Trophoblast cell (in vitro differentiated cells and primary cell): ENCODE data around the gene FSTL4.

Experiments used
- DNase-seq, 2 donors: peaks; one replicate each; pipeline ENCODE4 v3.0.0-alpha.2; 2016
- H2AFZ ChIP-seq: 2 replicates; pipeline ENCODE4 v1.6.1; 2013; ENCODE audit warnings: low read length, moderate library complexity, mild to moderate bottlenecking; ENCODE audit not compliant: insufficient read depth, poor library complexity
- H2AK5ac ChIP-seq: 2 replicates; pipeline ENCODE4 v1.6.1; 2013; ENCODE audit warnings: mild to moderate bottlenecking, low read length
- H2BK120ac ChIP-seq: 2 replicates; pipeline ENCODE4 v1.6.1; 2013; ENCODE audit warnings: low read length, mild to moderate bottlenecking, moderate library complexity; ENCODE audit not compliant: insufficient read depth, poor library complexity
- H2BK12ac ChIP-seq: 2 replicates; pipeline ENCODE4 v1.6.1; 2013; ENCODE audit warnings: mild to moderate bottlenecking, low read length, moderate library complexity
- H2BK5ac ChIP-seq: 2 replicates; pipeline ENCODE4 v1.6.1; 2013; ENCODE audit warnings: low read length, low read depth, moderate library complexity, mild to moderate bottlenecking; ENCODE audit not compliant: poor library complexity
- H3K14ac ChIP-seq: 2 replicates; pipeline ENCODE4 v1.6.1; 2013; ENCODE audit warnings: mild to moderate bottlenecking, low read length
- H3K18ac ChIP-seq: 2 replicates; pipeline ENCODE4 v1.6.1; 2013; ENCODE audit warnings: mild to moderate bottlenecking, low read length
- H3K23ac ChIP-seq: 2 replicates; pipeline ENCODE4 v1.6.1; 2013; ENCODE audit warnings: low read length
- H3K27ac ChIP-seq: 2 replicates; pipeline ENCODE4 v1.5.1; 2013; ENCODE audit warnings: low read depth, mild to moderate bottlenecking, inconsistent platforms, low read length, moderate library complexity
- H3K27me3 ChIP-seq: 2 replicates; pipeline ENCODE4 v1.6.1; 2013; ENCODE audit warnings: inconsistent platforms, mild to moderate bottlenecking, low read length, moderate library complexity; ENCODE audit not compliant: insufficient read depth
- H3K36me3 ChIP-seq, 2 experiments: 1 replicate in 1 of 2; 2 replicates in 1 of 2; pipeline ENCODE4 v1.6.1; 2013; ENCODE audit warnings: low read length in 2 of 2, mild to moderate bottlenecking in 2 of 2, moderate library complexity in 1 of 2; ENCODE audit not compliant: insufficient read depth in 2 of 2, control insufficient read depth in 1 of 2
- H3K4ac ChIP-seq: 2 replicates; pipeline ENCODE4 v1.6.1; 2013; ENCODE audit warnings: low read depth, mild to moderate bottlenecking, low read length, moderate library complexity
- H3K4me1 ChIP-seq, 2 experiments: 1 replicate in 1 of 2; 2 replicates in 1 of 2; pipeline ENCODE4 v1.6.1; 2013; ENCODE audit warnings: low read length in 2 of 2, mild to moderate bottlenecking in 2 of 2, moderate library complexity in 1 of 2; ENCODE audit not compliant: insufficient read depth in 2 of 2, control insufficient read depth in 1 of 2
- H3K4me2 ChIP-seq: 2 replicates; pipeline ENCODE4 v1.6.1; 2013; ENCODE audit warnings: inconsistent platforms, mild to moderate bottlenecking, low read length, moderate library complexity
- H3K4me3 ChIP-seq: 2 replicates; pipeline ENCODE4 v1.5.1; 2013; ENCODE audit warnings: mild to moderate bottlenecking, low read depth, low read length, inconsistent platforms
- H3K79me1 ChIP-seq: one replicate; pipeline ENCODE4 v1.6.1; 2013; ENCODE audit warnings: low read length
- H3K79me2 ChIP-seq: 2 replicates; pipeline ENCODE4 v1.6.1; 2013; ENCODE audit warnings: low read length, mild to moderate bottlenecking; ENCODE audit not compliant: control insufficient read depth, insufficient read depth, poor library complexity
- H3K9ac ChIP-seq: 2 replicates; pipeline ENCODE4 v1.6.1; 2013; ENCODE audit warnings: mild to moderate bottlenecking, low read length
- H3K9me3 ChIP-seq: 2 replicates; pipeline ENCODE4 v1.6.1; 2013; ENCODE audit warnings: low read depth, mild to moderate bottlenecking, control low read depth, inconsistent platforms, low read length; ENCODE audit not compliant: insufficient read depth
- H4K12ac ChIP-seq: 2 replicates; pipeline ENCODE4 v1.6.1; 2013; ENCODE audit warnings: low read depth, mild to moderate bottlenecking, low read length, moderate library complexity
- H4K8ac ChIP-seq: 2 replicates; pipeline ENCODE4 v1.6.1; 2013; ENCODE audit warnings: low read depth, mild to moderate bottlenecking, low read length, moderate library complexity
- H4K91ac ChIP-seq: one replicate; pipeline ENCODE4 v1.6.1; 2013; ENCODE audit warnings: low read depth, mild to moderate bottlenecking, low read length, moderate library complexity
- WGBS: extraction: QIAGEN DNeasy Blood & Tissue Kit; methylation state at CpG from one replicate; pipeline ENCODE4 v1.1.7; 2013; ENCODE audit warnings: missing lambda C conversion rate; ENCODE audit not compliant: insufficient read length, insufficient coverage; ENCODE audit errors: extremely low coverage; 5-methylcytosine and 5-hydroxymethylcytosine counted together

FSTL4 gene

DNA sequence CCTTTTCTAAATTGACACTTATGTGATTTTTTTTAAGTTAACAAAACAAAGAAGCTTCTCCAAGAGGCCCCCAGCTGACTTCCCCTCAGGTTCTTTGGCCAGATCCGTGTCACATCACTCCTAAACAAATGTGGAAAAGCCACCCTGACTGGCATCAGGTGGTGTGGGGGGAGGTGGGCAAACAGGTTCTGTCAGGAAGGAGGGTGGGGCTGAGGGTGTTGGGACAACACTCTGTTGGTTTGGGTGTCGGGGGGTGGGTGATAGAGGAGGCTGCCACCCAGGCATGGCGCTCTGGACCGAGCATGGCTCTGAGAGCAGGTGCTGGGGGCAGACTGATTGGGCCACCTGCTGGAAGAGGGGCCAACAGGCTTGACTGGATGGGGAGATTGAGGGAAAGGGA lies 349.7 kb downstream of the FSTL4 start:
- Histone ChIP-seq H2BK120ac (no peak overlapping the region), H3K4me3 (no peak overlapping the region), H3K9me3 (no peaks in the 10 kb centered on the region), H3K27ac (no peak overlapping the region), H3K23ac (no peak overlapping the region), H2BK12ac (no peak overlapping the region), H2BK5ac (no peak overlapping the region), H3K14ac (no peak overlapping the region), H3K4me2 (no peak overlapping the region), H3K79me1 (no peaks in the 10 kb centered on the region), H3K9ac (no peak overlapping the region), H2AFZ (no peak overlapping the region), H4K91ac (no peak overlapping the region), H3K4ac (no peak overlapping the region), H3K27me3 (no peaks in the 10 kb centered on the region), H3K36me3 (no peaks in the 10 kb centered on the region), H3K18ac (no peak overlapping the region), H3K79me2 (no peaks in the 10 kb centered on the region), H2AK5ac (no peak overlapping the region), H3K4me1 (no peaks in the 10 kb centered on the region), H4K8ac (no peak overlapping the region), H4K12ac (no peak overlapping the region)
- DNase-seq: no peak
- WGBS: no CpG with 5 or more reads among the region's 4 CpGs

DNA sequence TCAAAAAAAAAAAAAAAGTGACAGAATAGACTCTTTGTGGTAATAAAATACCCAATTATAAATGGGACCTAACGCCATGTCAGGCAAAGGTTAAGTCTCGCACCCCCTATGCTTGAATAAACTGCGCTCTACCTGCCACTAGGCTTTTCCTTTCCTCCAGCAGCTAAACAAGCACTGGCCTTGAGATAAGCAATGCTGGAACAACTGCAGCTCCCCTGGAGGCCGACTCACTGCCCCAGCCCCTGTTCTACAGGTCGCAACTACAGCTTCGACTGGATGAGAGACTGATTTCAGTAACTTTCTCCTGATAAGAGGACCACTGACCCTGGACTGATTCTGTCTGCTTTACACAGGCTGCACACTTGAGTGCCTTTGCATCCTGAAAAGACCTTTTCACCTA lies 350.3 kb downstream of the FSTL4 start:
- WGBS: no CpG with 5 or more reads among the region's 6 CpGs
- H2BK5ac ChIP-seq: no peak overlapping the region
- no peak overlapping the region for H3K4me2 ChIP-seq
- H3K79me2 ChIP-seq: no peaks in the 10 kb centered on the region
- no peak overlapping the region for H3K4me3 ChIP-seq
- H3K9ac ChIP-seq: no peak overlapping the region
- H4K91ac ChIP-seq: no peak overlapping the region
- no peak overlapping the region for H3K27ac ChIP-seq
- DNase-seq: no peak
- no peak overlapping the region for H3K14ac ChIP-seq
- H4K12ac ChIP-seq: no peak overlapping the region
- H2BK12ac ChIP-seq: no peak overlapping the region
- no peaks in the 10 kb centered on the region for H3K9me3 ChIP-seq
- H3K18ac ChIP-seq: no peak overlapping the region
- H2BK120ac ChIP-seq: no peak overlapping the region
- no peaks in the 10 kb centered on the region for H3K27me3 ChIP-seq
- H4K8ac ChIP-seq: no peak overlapping the region
- no peaks in the 10 kb centered on the region for H3K36me3 ChIP-seq
- no peaks in the 10 kb centered on the region for H3K79me1 ChIP-seq
- no peak overlapping the region for H2AFZ ChIP-seq
- H3K4ac ChIP-seq: no peak overlapping the region
- no peaks in the 10 kb centered on the region for H3K4me1 ChIP-seq
- no peak overlapping the region for H3K23ac ChIP-seq
- no peak overlapping the region for H2AK5ac ChIP-seq

DNA sequence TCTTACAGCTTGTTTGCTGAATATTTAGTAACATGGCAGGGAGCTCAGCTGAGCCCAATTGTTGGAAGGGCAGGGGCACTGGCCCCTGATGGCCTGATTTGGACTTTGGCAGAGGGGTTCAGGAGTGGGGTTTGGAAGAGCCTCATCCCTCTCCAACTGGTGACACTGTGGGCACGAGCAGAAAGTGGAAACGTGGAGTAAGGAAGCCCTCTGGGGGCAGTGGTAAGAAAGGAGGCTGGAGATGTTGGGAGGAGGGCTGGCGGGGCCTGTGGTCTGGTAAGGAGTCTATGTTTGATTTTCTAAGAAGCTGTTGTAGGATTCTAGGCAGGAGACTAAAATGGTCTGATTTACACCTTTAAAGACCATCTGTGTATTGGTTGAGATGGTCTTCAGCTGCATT lies 351.6 kb downstream of the FSTL4 start:
- no CpG with 5 or more reads among the region's 3 CpGs for WGBS

DNA sequence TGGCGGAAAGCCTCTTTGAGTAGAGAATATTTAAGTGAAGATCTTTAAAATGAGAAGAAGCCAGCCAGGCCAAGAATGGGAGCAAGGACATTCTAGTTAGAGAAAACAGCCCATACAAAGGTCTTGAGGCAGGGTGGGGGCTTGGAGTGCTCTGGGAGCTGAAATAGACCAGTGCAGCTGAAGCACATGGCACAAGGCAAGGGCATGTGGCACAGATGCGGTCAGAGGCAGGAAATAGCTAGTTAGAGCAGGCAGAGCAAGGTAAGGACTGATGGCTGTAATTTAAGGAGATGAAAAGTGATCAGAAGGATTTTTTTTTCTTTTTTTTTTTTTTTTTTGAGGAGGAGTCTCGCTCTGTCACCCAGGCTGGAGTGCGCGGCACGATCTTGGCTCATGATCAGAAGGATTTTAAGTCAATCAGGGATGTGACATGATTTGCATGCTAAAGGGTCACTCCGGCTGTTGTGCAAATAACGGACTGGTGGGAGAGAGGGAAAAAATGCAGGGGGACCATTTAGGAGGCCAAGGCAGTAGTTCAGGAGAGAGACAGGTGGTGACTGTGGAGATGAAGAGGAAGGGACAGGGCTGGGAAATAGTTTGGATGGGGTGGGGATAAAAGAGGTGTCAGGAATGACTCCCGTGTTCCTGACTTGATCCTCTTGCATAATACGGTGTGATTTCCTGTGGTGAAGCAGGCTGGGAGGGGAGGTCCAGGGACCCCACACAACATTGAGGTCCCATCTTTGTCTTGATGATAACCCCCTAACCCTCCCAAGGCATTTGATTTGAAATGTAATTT lies 352.9 kb downstream of the FSTL4 start:
- no peak overlapping the region for H3K27ac ChIP-seq
- H4K8ac ChIP-seq: no peak overlapping the region
- H2BK5ac ChIP-seq: no peak overlapping the region
- no peak overlapping the region for H2AFZ ChIP-seq
- no peak overlapping the region for H2BK12ac ChIP-seq
- no peak overlapping the region for H4K12ac ChIP-seq
- no peak overlapping the region for H3K4ac ChIP-seq
- H3K14ac ChIP-seq: no peak overlapping the region
- no peak overlapping the region for H2AK5ac ChIP-seq
- no peak overlapping the region for H3K23ac ChIP-seq
- no peaks in the 10 kb centered on the region for H3K79me2 ChIP-seq
- H3K18ac ChIP-seq: no peak overlapping the region
- no peak for DNase-seq
- no peaks in the 10 kb centered on the region for H3K4me1 ChIP-seq
- no CpG with 5 or more reads among the region's 10 CpGs for WGBS
- H2BK120ac ChIP-seq: no peak overlapping the region
- H3K79me1 ChIP-seq: no peaks in the 10 kb centered on the region
- no peaks in the 10 kb centered on the region for H3K9me3 ChIP-seq
- H4K91ac ChIP-seq: no peak overlapping the region
- no peak overlapping the region for H3K4me2 ChIP-seq
- no peak overlapping the region for H3K9ac ChIP-seq
- H3K36me3 ChIP-seq: no peaks in the 10 kb centered on the region
- H3K4me3 ChIP-seq: no peak overlapping the region
- H3K27me3 ChIP-seq: no peaks in the 10 kb centered on the region

More for the DNA sequence above, 351.6 kb downstream of the FSTL4 start:
- Histone ChIP-seq H3K23ac (no peak overlapping the region), H2AK5ac (no peak overlapping the region), H3K36me3 (no peaks in the 10 kb centered on the region), H2BK120ac (no peak overlapping the region), H4K91ac (no peak overlapping the region), H3K27ac (no peak overlapping the region), H3K14ac (no peak overlapping the region), H3K18ac (no peak overlapping the region), H4K12ac (no peak overlapping the region), H3K79me1 (no peaks in the 10 kb centered on the region), H3K4me2 (no peak overlapping the region), H3K4me3 (no peak overlapping the region), H2AFZ (no peak overlapping the region), H4K8ac (no peak overlapping the region), H3K9ac (no peak overlapping the region), H2BK5ac (no peak overlapping the region), H3K27me3 (no peaks in the 10 kb centered on the region), H3K9me3 (no peaks in the 10 kb centered on the region), H2BK12ac (no peak overlapping the region), H3K4ac (no peak overlapping the region), H3K79me2 (no peaks in the 10 kb centered on the region), H3K4me1 (no peaks in the 10 kb centered on the region)
- DNase-seq: no peak
